Right lobe of liver (tissue), 4 donors: ENCODE results near the gene RASL11A.

Experiments
- POLR2A ChIP-seq: fragments of 450-650 bp; IDR thresholded peaks from one replicate; pipeline ENCODE4 v1.6.1; 2017; ENCODE audit warnings: antibody characterized with exemption, mild to moderate bottlenecking
- TF ChIP-seq, protein P1 (sequence below), 4 donors: fragments of 200-600 bp in 3 of 4; fragments of 450-650 bp in 1 of 4; IDR thresholded peaks; one replicate each; pipeline versions ENCODE4 v1.5.1 to v1.8.0; 2016 to 2022; ENCODE audit warnings: antibody characterized with exemption in 4 of 4, mild to moderate bottlenecking in 2 of 4
- donor health status: DM: no; HTN: no; CAD: no.
- donor health status: DM: no; HTN: no; CAD: no.
- donor health status: DM: no; HTN: yes; CAD: no.

DNA sequence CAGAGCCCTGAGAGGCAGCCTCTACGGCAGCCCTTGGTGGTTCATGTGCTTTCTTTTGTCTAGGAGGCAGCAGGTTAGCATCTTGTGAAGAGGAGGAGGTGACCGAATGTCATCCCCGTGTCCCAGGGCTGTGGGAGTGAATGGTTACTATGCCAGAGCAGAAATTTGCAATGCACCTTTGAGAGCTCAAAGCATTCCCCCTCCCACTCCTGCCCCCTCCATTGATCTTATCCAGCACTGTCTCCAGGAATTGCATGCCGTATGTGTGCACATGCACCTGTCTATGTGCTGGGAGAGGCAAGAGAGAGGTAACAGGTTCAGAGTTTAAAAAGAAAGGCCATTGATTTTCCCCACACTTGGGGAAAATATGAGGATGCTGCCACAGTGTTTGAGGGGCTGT lies 10.2 kb downstream of the RASL11A start:
- TF ChIP-seq, protein P1, sequence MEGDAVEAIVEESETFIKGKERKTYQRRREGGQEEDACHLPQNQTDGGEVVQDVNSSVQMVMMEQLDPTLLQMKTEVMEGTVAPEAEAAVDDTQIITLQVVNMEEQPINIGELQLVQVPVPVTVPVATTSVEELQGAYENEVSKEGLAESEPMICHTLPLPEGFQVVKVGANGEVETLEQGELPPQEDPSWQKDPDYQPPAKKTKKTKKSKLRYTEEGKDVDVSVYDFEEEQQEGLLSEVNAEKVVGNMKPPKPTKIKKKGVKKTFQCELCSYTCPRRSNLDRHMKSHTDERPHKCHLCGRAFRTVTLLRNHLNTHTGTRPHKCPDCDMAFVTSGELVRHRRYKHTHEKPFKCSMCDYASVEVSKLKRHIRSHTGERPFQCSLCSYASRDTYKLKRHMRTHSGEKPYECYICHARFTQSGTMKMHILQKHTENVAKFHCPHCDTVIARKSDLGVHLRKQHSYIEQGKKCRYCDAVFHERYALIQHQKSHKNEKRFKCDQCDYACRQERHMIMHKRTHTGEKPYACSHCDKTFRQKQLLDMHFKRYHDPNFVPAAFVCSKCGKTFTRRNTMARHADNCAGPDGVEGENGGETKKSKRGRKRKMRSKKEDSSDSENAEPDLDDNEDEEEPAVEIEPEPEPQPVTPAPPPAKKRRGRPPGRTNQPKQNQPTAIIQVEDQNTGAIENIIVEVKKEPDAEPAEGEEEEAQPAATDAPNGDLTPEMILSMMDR (IDR thresholded peaks at IDR 0.05), result no peak
- no peak for TF ChIP-seq POLR2A
